Activated T-cell treated with anti-CD3 and anti-CD28 coated beads, Interleukin-2, amount 50 U/mL, for 1 hour (primary cell): ENCODE results near the gene RABL6.
"Not testable (repeated sequence)": the region's sequence is repeated elsewhere in the genome, so short reads cannot be mapped to it uniquely, and the experiment has no call there.

ENCODE experiments used
- DNase-seq: peaks from one replicate; pipeline ENCODE4 v3.0.0-alpha.2; 2020

Gene RABL6

DNA sequence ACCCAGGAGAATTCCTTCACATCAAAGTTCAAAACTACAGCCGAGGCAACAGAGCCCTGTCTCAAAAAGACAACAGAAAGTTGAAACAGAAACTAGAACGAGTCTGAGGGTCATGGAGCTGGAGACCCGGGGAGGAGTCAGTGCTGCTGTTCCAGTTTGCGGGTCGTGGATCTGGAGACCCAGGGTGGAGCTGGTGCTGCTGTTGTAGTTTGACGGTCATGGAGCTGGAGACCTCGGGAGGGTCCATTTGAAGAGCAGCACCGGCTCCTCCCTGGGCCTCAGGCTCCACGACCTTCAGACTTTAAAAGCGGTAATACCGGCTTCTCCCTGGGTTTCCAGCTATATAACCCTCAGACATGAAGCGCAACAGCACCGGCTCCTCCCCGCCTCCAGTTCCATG lies 30.4 kb upstream of the RABL6 start:
- no peak for DNase-seq

DNA sequence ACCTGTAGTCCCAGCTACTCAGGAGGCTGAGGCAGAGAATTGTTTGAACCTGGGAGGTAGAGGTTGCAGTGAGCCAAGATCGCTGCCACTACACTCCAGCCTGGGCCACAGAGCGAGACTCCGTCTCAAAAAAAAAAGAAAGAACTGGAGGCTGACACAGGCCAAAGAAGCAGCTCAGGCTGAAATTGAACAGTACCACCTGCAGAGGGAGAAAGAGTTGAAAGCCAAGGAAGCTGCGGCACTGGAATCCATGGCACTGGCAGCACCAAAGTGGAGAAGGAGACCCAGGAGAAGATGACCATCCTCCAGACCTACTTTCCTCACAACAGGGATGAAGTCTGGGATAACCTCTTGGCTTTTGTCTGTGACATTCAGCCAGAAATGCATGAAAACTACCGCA lies 27.9 kb upstream of the RABL6 start:
- no peak for DNase-seq

DNA sequence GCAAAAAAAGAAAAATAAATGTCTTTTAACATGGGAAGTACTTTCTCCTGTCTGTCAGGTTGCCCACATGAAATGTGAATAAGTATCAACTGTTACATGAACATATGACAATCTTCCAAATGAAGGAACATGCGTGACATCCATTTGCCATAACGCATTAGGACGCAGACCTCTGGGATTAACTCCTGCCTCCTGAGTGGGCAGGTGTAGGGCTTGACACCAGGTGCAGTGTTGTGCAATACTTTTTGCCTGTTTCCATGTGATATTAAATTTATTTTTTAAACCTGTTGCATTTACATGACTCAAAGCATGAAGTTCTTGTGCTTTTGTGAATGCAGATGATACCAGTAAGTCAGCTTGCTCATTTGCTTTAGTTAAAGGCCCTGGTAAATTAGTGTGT lies 25.3 kb upstream of the RABL6 start:
- no peak for DNase-seq

DNA sequence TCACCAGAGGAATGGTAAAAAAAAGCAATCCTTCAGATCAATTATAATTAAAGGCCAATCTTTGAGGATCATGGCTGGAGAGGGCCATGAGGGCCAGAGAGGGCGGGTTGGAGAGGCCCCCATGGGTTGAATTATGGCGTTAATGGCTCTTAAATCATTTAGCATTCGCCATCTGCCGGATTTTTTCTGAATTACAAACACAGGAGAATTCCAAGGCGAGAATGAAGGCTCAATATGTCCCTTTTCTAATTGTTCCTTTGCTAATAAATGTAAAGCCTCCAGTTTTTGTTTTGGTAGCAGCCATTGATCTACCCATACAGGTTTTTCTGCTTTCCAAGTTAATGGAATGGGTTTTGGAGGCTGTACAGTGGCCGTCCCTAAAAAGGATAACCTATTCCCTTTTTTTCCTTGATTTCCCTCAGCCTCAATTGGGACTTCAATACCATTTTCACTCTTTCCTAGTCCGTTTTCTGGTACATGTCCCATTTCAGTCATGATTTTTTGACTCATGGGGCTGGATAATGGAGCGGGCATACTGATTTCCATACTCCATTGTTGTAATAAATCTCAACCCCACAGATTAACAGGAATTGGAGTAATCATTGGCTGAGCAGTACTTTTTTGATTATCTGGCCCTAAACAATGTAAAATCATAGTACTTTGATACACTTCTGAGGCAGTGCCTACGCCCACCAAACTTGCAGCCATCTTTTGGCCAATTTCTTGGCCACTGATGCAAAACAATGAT lies 23.3 kb upstream of the RABL6 start:
- no peak for DNase-seq

DNA sequence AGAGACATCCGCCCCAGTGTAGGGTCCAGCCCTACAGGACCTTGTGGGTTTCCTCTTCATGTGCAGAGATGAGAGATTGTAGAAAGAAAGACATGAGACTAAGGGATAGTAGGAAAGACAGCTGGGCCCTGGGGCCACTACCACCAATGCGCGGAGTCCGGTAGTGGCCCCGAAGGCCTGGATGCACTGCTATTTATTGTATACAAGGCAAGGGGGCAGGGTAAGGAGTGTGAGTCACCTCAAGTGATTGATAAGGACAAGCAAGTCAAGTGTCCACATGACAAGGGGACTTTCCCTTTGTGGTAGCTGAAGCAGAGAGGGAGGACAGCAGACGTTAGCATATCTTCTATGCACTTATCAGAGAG lies 22.8 kb upstream of the RABL6 start:
- no peak for DNase-seq

DNA sequence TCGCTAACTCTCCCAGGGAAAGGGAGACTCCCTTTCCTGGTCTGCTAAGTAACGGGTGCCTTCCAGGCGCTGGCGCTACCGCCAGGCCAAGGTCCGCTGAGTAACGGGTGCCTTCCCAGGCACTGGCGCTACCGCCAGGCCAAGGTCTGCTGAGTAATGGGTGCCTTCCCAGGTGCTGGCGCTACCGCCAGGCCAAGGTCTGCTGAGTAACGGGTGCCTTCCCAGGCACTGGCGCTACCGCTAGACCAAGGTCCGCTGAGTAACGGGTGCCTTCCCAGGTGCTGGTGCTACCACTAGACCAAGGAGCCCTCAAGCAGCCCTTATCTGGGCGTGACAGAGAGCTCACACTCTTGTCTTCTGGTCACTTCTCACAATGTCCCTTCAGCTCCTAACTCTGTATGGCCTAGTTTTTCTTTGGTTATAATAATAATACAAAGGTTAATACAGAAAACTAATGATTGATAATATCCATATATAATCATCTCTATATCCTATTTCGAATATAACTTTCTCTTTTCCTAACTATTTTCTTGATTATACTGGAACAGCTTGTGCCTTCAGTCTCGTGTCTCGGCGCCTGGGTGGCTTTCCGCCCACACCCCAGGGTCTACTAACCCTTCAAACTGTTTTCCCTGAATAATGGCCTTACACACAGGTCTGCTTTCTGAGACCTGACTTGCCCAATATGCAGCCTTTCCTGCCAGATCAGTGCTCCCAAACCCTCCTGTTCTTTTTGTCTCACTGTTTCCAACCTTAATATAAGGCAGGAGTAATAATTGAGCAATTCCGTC lies 22.0 kb upstream of the RABL6 start:
- not testable (repeated sequence) for DNase-seq

DNA sequence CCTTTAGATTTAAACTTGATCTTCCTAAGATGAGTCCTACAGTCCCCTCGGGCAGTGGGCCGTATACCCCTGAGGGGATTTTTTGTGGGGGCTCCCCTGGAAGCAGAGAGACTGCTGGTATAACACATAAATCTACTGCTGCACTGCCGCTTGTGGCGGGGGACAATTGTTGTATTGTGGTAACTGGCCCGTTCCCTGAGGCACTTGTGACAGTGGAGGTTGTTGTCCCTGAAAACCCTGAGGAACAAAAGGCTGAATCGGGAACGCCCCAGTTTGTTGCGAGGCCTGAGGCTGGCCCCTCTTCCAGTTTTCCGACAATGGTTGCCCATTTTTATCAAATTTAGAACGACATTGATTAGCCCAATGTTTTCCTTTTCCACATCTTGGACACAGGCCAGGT lies 21.3 kb upstream of the RABL6 start:
- DNase-seq = no peak

DNA sequence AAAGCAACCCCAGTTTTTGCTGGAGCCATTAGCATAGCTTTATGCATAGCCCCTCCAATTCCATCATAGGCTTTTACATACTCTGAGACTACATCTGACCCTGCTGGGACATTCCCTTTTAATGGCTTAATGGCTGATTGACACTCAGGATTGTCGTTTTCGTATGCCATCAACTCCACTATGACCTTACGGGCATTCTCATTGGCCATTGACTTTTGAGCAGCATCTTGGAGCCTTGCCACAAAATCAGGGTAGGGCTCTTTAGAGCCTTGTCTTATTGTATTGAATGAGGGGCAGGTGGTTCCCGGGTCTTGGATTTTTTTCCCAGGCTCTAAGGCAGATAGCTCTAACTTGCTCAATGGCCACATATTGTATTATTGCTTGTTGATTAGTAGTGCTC lies 20.8 kb upstream of the RABL6 start:
- DNase-seq = not testable (repeated sequence)

DNA sequence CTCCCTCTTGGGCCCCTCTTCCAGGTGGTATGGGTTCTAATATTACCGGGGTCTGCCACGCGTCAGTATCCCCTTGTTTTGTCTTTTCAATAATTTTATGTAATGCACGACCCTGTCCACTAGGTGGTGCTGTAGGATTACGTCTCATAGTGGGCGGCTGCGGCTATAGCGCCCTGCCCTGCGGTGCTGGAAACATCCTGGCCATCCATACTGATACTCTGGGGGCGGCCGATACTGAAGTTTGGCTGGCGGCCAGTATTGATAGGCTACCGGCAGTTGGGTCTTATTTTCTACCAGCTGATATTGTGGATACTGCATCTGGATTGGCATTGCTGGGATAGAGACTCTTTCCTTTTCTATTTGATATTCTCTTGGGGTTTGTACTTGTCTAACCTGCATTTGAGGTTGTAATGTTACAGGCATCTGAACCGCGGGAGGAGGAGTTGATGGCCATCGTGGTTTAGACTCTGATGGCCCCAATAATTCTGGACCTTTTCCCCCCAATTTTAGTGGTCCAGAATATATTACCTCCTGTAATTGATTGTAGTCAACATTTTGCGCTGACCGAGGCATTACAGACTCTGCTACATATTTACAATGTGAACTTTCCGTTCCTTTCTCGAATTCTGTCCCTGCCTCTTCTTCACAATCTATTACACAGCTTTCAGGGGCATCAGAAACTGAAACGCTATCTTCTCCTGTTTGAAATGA lies 19.9 kb upstream of the RABL6 start:
- peak; percentile 65 for DNase-seq

DNA sequence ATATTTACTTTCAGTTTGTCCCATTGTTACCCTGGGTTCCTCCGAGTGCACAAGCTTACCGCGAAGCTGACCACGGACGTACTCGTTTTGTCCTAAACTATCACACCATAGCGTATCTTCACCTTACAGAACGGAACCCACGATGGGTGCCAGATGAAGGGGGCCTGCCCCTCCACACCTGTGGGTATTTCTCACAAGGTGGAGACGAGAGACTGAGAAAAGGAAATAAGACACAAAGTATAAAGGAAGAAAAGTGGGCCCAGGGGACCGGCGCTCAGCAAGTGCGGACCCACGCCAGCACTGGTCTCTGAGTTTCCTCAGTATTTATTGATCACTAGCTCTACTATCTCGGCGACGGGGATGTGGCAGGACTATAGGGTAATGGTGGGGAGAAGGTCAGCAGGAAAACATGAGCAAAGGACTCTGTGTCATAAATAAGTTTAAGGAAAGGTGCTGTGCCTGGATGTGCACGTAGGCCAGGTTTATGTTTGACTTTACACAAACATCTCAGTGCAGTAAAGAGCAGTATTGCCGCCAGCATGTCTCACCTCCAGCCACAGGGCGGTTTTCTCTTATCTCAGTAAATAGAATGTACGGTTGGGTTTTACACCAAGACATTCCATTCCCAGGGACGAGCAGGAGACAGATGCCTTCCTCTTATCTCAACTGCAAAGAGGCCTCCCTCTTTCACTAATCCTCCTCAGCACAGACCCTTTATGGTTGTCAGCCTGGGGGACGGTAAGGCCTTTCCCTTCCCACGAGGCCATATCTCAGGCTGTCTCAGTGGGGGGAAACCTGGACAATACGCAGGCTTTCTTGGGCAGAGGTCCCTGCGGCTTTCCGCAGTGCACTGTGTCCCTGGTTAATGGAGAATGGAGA lies 18.9 kb upstream of the RABL6 start:
- not testable (repeated sequence) for DNase-seq

DNA sequence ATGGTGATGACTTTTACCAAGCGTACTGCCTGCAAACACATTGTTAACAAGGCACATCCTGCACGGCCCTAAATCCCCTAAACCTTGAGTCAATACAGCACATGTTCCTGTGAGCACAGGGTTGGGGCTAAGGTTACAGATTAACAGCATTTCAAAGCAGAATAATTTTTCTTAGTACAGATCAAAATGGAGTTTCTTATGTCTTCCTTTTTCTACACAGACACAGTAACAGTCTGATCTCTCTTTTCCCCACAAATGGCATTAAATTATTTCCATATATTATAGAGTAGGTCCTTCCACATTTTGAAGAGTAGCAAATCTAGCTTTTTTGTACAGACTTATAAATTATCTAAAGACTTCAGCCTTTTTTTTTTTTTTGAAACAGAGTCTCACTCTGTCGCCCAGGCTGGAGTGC lies 18.2 kb upstream of the RABL6 start:
- no peak for DNase-seq

DNA sequence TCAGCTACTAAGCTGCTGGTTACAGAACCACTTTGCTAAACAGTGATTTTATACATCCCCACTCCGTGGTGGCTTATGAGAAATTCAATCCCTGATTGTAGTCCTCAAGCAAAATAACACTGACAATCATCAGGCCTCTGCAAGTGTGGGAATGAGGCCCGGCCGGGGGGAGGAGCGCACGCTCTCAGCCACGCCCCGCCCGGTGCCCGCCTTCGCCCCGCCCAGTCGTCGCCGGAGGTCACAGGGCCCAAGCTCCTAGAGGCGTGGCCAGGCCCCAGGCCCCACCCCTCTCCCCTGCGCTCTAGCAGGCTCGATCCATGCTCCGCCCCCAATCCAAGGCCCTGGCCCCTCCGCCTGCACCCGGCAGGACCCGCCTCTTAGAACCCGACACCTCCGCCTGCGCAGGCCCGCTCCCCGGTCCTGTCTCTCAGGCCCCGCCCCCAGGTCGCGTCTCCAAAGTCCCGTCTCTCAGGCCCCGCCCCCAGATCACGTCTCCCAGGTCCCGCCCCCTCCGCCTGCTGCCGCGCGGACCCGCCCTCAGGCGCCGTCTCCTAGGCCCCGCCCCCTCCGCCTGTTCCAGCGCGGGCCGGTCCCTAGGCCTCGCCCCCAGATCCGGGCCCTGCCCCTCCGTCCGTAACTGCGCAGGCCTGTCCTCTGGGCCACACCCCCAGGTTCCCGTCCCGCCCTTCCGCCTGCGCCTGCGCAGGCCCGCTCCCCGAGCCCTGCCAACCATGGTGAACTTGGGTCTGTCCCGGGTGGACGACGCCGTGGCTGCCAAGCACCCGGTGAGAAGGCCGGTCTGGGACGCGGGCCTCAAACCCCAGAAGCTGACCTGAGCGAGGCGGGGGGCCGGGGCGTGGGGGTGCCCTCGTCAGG lies 16.9 kb upstream of the RABL6 start, which contains the start of gene TMEM141:
TMEM141 (plus strand) TSS at position 705 of the 876 bp plus-strand sequence; CDS start at position 732, 27 bp downstream.
- DNase-seq = peak; percentile 99

DNA sequence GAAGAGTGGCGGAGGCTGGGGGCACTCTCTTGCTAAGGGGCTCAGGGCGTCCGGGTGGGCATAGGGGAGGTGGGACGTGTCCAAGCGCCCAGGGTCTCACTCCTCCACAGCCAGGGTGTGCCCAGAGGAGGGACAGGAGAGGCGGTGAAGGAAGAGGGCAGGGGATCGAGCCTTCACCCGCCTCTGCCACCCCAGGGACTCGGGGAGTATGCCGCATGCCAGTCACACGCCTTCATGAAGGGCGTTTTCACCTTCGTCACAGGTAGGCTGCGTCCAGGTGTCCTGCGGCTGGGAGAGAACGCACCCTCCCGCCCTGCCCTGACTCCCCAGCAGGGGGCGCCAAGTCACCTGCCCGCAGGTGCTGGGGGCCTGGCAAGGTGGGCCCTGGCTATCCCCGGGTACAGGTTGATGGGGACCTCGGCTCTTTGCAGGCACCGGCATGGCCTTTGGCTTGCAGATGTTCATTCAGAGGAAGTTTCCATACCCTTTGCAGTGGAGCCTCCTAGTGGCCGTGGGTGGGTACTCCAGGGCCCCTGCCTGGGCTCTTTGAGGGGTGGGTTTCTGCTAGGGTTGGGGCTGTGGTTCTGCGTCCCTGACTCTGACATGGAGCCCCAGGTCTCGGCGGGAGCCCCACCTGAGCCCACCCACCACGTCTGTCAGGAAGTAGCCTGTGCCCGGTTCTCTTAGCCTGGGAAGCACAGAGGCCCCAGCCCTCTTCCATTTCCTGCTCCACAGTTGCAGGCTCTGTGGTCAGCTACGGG lies 16.1 kb upstream of the RABL6 start:
- DNase-seq = peak; percentile 79

DNA sequence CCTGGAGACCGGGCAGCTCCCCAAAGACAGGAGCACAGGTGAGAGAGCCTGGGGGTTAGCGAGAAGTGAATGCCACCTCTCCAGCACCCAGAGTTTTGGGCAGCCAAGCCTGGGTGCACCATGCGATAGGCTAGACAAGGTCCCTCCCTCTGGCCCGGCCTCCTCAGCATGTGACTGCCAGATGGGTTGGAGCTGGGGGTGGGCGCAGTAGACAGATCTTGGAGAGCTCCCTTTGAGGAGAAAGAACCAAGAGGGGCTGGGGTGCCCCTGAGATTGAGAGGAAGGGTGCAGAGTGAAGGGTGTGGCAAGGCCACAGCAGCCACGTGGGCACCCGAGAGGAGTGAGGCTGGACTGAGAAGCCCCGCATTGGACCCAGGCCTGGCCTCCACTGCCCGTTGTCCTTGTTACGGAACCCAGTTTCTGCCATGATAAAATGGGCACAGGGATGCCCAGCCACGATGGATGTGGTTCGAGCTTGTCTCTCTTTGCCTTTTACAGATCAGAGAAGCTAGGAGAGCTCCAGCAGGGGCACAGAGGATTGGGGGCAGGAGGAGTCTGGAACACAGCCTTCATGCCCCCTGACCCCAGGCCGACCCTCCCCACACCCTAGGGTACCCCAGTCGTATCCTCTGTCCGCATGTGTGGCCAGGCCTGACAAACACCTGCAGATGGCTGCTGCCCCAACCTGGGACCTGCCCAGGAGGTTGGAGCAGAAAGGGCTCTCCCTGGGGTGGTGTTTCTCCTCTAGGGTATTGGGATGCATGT lies 15.2 kb upstream of the RABL6 start:
- no peak for DNase-seq

DNA sequence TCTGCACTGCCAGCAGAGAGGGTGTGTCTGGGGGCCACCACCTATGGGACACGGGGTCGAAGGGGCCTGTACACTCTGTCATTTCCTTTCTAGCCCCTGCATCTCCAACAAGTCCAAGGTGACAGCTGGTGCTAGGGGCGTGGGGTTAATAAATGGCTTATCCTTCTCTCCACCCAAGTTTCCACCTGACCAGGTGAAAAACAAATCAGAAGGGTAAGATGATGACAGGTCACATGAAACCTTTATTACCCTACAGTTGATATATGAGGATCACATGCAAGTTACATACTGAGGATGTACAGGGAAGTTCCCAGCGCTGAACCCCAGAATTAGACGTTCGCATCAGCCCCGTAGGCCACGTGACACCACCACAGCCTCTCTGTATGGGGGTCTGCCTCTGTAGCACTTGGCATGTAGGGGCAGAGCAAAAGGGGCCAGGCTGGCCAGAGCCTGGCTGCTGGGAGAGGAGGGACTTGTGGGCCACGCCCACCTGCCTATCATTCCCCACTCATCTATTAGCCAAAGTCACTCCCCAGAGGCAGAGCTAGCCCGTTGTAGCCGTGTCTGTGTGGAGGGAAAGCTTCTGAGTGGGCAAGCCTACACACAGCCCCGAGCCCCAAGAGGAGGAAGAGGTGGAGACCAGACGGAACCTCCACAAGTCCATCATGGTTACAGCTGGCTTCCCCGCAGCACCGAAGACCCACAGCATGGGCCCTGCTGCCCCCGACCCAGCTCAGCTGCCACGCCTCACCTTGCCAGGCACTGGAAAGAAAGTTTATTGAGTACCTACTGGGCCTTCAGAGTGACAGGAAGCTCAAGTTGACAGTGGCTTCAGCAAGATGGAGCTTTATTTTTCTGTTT lies 14.4 kb upstream of the RABL6 start:
- no peak for DNase-seq

DNA sequence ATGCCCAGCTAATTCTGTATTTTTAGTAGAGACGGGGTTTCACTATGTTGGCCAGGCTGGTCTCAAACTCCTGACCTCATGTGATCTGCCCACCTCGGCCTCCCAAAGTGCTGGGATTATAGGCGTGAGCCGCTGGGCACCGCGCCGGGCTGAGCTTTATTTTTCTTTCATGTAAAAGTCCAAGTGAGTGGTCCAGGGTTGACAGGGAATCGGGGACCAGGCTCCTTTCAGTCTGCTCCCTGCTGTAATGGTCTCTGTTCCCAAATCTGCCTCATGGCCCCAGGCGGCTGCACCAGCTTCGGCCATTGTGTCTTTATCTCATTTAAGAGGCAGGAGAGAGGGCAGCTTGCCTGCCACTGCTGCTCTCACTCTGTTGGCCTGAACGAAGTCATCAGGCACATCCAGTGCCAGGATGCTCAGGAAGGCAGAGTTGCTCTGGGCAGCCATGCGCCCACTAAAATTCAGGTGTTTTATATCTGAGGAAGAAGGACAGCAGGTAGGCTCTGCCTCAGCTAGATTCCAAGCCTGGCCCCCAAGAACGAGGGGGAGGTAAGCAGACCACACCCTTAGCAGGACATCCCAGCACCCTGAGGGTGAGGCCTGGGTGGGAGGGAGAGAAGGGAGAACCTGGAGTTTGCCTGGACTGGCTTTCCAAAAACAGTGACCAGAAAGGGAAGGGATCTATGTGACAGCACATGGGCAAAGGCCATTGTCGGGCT lies 13.3 kb upstream of the RABL6 start:
- DNase-seq = no peak

DNA sequence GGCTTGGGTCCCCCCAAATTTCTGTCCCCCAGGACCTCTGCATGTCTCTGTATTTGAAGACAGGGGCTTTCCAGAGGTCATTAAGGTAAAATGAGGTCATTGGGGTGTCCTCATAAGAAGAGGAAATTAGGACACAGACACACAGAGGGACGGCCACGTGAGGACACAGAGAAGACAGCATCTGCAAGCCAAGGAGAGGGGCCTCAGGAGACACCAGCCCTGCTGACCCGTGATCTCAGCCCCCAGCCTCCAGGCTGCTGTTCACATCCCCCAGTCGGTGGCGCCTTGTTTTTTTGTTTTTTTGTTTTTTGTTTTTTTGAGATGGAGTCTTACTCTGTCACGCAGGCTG lies 12.8 kb upstream of the RABL6 start:
- no peak for DNase-seq

DNA sequence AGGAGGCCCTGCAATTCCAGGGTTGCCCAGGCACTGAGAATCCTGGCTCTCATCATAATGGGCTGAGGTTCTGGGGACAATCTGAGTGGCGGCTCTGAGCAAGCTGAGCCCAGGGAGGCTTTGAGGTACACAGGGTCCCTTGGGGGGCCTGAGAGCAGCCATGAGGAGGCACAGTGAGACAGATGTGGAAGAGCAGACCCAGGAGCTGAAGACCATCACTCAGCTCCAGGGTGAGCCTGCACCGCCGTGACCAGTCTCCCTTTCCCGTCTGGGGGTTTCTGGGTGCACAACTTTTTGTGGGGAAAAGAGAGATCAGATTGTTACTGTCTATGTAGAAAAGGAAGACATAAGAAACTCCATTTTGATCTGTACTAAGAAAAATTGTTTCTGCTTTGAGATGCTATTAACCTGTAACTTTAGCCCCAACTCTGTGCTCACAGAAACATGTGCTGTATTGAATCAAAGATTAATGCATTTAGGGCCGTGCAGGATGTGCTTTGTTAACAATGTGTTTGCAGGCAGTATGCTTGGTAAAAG lies 11.4 kb upstream of the RABL6 start, which contains the start of gene CCDC183:
CCDC183 (plus strand) TSS at position 101 of the 537 bp plus-strand sequence; CDS start at position 161, 60 bp downstream.
- DNase-seq = no peak
